Epithelial cell of esophagus (primary cell): ENCODE data around the gene FGF11.
A peak's percentile ranks its signal among the peaks of the same experiment; 100 is the strongest.

Experiments used
- DNase-seq: peaks from one replicate; pipeline ENCODE4 v3.0.0; 2010; ENCODE audit warnings: low read depth
- H3K4me3 ChIP-seq: 2 replicates; pipeline ENCODE4 v1.5.1; 2011; ENCODE audit warnings: mild to moderate bottlenecking, low read length, control low read depth
- TF ChIP-seq, protein P1 (sequence below): IDR thresholded peaks from 2 replicates; pipeline ENCODE4 v1.5.1; 2011; ENCODE audit warnings: low read depth, mild to moderate bottlenecking, low read length, control low read depth, inconsistent platforms; ENCODE audit not compliant: insufficient read depth; ENCODE audit errors: missing control alignments

FGF11 gene

GRCh38 chr17:7404737-7405349, 34.5 kb upstream of the FGF11 start:
- TF ChIP-seq, protein P1, sequence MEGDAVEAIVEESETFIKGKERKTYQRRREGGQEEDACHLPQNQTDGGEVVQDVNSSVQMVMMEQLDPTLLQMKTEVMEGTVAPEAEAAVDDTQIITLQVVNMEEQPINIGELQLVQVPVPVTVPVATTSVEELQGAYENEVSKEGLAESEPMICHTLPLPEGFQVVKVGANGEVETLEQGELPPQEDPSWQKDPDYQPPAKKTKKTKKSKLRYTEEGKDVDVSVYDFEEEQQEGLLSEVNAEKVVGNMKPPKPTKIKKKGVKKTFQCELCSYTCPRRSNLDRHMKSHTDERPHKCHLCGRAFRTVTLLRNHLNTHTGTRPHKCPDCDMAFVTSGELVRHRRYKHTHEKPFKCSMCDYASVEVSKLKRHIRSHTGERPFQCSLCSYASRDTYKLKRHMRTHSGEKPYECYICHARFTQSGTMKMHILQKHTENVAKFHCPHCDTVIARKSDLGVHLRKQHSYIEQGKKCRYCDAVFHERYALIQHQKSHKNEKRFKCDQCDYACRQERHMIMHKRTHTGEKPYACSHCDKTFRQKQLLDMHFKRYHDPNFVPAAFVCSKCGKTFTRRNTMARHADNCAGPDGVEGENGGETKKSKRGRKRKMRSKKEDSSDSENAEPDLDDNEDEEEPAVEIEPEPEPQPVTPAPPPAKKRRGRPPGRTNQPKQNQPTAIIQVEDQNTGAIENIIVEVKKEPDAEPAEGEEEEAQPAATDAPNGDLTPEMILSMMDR, result no peak
- no peak for DNase-seq
- H3K4me3 ChIP-seq, result peak overlapping the region; percentile 76

GRCh38 chr17:7405350-7406234, 33.7 kb upstream of the FGF11 start:
- H3K4me3 ChIP-seq, result peak overlapping the region; percentile 76
- no peak for DNase-seq
- TF ChIP-seq, protein P1, result no peak

DNA sequence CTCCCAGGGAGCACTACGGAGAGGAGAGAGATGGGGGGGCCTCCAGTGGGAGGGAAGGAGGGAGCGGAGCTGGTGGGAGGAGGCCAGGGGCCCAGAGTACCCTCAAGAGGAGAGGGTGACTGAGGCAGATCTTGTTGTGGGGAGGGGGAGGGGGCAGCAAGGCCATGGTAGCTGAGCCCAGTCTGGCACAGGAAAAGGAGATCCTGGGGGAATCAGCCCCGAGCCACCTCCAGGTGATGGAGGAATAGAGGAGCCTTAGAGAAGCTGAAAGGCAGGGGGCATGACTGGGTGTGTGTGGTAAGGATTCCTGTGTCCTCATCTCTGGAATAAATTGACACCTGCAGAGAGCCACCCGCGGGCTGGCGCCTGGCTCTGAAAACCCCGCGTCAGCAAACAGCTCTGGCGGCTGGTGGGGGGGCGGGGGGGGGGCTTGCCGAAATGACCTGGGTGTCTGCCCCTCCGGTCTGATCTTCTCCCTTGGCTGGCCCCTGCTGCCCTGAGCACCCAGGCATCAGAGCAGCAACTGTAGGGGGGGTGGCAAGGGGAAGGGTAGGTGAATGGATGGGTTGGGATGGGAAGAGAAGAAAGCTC, 33.0 kb upstream of the FGF11 start:
- no peak overlapping the region for H3K4me3 ChIP-seq
- no peak for DNase-seq
- TF ChIP-seq, protein P1, result no peak

GRCh38 chr17:7407082-7407481, 32.2 kb upstream of the FGF11 start:
- no peak for DNase-seq
- TF ChIP-seq, protein P1, result no peak
- no peak overlapping the region for H3K4me3 ChIP-seq

GRCh38 chr17:7407485-7408251, 31.6 kb upstream of the FGF11 start, which contains the start of gene NLGN2:
Gene NLGN2 (plus strand): TSS chr17:7407845. CDS start chr17:7408256, 411 bp downstream.
- TF ChIP-seq, protein P1, result no peak
- DNase-seq, result no peak
- H3K4me3 ChIP-seq, result no peak within 1 kb of the TSS

GRCh38 chr17:7408252-7408727, 31.0 kb upstream of the FGF11 start:
- TF ChIP-seq, protein P1, result no peak
- DNase-seq, result no peak
- no peak overlapping the region for H3K4me3 ChIP-seq
